ENCODE data around the gene SDCBP2. TPM values are rescaled to one million over a fixed set of nuclear protein-coding genes. Genes with fewer than 3 reads are reported as not detected.

The SDCBP2 gene
- polyA plus RNA-seq, 1 donor (not counting 4 experiments of a cell fraction or from before 2014, with no cell fraction given), result 36.0 TPM

DNA sequence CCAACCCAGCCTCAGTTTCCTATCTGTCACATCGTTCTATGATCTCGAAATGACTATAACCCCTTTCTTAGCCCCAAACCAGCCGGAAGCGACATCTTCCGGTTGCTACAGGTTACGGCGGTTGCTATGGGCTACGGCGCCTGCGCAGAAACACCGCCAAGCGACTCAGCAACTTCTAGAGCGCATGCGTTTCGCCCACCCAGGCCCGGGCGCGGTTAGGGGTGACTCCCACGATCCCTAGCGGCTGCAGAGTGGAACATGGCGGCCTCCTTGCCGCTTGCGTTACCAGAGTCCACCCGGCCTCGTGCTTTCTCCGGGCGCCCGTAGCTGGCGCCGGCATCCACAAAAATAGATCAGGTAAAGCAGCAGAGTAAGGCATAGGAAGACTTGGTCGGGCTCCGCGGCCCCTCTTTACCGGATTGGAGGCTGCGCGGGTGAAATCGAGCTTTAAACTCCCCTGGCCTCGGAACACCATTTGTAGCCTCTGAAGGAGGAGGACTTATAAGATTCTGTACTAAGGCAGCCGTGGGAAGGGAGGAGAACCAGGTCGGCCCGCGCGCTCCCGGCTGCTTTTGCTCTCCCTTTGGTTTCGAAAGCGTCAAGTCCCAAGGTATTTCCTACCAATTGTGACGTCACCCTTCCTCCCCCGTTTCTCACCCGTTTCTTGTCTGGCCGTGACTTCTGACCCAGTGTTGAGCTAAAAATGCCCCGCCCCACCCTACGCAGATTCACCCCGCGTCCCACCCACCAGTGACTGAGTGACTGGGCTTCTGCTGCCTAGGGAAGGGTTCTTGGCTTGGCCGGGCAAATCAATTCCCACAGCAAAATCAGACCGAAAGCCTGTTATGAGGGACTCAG, 3.5 kb downstream of the SDCBP2 start:
- TF ChIP-seq EZH2 (IDR thresholded peaks at IDR 0.05; ENCODE audit: low read length), result no peak
- no peak for TF ChIP-seq CTCF (optimal IDR thresholded peaks at IDR 0.05 in 1 of 3, IDR thresholded peaks at IDR 0.05 in 1 of 3, conservative IDR thresholded peaks at IDR 0.05 in 1 of 3; ENCODE audit: extremely low read depth in 1 of 3, insufficient read depth in 2 of 3, low read length in 3 of 3)
- Histone ChIP-seq H4K20me1 (ENCODE audit: control insufficient read depth, extremely low read depth, insufficient read depth, low read length) (no peaks in the 10 kb centered on the region), H3K9me3 (ENCODE audit: control insufficient read depth, low read depth, low read length) (no peaks in the 10 kb centered on the region), H3K79me2 (ENCODE audit: control insufficient read depth, insufficient read depth, low read length) (peaks cover 47% of the 10 kb centered on the region), H3K36me3 (ENCODE audit: control insufficient read depth in 2 of 2, extremely low read depth in 1 of 2, insufficient read depth in 2 of 2, low read length in 2 of 2) (no peaks in the 10 kb centered on the region), H3K4me3 (ENCODE audit: control insufficient read depth in 2 of 3, extremely low read depth in 1 of 3, insufficient read depth in 2 of 3, low read depth in 1 of 3, low read length in 3 of 3) (peak overlapping the region; percentile 65 to 92 (median 80)), H2AFZ (ENCODE audit: control insufficient read depth, low read length) (peak overlapping the region; percentile 68), H3K4me1 (ENCODE audit: control insufficient read depth, extremely low read depth, insufficient read depth, low read length) (peaks cover 65% of the 10 kb centered on the region), H3K9ac (ENCODE audit: control insufficient read depth, extremely low read depth, insufficient read depth, low read length) (peak overlapping the region; percentile 100), H3K27ac (ENCODE audit: control insufficient read depth, insufficient read depth, low read length) (peak overlapping the region; percentile 99), H3K27me3 (ENCODE audit: control insufficient read depth, extremely low read depth, insufficient read depth, low read length) (no peaks in the 10 kb centered on the region), H3K9me1 (ENCODE audit: control insufficient read depth, extremely low read depth, insufficient read depth, low read length) (peaks cover 2% of the 10 kb centered on the region), H3K4me2 (ENCODE audit: control insufficient read depth, extremely low read depth, insufficient read depth, low read depth, low read length) (peak overlapping the region; percentile 96)
- FAIRE-seq (peak; percentile 93), DNase-seq (ENCODE audit: low read depth, low spot score) (no peak)
- dilution Hi-C loops (cut with MboI; ENCODE audit: extremely low pct_ligation_motif_present, low sequenced_read_pairs), result no loop called here

DNA sequence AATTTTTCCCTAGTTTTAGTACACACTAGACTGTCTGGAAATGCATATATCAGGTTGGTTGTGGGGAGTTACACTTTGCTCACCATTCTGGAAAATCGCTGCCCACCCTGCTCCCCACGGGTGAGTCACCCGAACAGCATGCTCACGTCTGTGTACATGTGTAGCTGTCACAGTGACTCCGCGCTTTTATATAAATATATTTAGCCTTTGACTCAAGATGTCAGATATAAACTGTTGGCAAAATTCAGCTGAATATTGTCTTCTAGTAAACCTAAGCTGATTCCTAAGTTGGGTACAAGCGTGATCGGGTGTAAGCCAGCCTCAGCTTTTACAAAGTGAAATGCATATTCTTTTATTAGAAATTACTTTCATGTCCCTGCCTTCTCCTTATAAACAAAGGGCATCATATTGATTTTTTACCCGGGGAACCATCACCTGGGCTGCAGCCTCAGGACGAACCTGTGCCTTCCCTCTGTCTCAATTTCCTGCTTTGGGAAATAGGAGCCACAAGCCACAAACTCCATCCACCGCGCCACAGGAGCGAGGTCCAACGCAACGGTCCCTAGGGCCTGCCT, 4.3 kb downstream of the SDCBP2 start:
- Histone ChIP-seq H3K36me3 (ENCODE audit: control insufficient read depth in 2 of 2, extremely low read depth in 1 of 2, insufficient read depth in 2 of 2, low read length in 2 of 2) (peaks cover 0 to 1% of the 10 kb centered on the region in 2 experiments), H3K9ac (ENCODE audit: control insufficient read depth, extremely low read depth, insufficient read depth, low read length) (peak overlapping the region; percentile 100), H2AFZ (ENCODE audit: control insufficient read depth, low read length) (peak overlapping the region; percentile 68), H3K9me3 (ENCODE audit: control insufficient read depth, low read depth, low read length) (no peaks in the 10 kb centered on the region), H3K27me3 (ENCODE audit: control insufficient read depth, extremely low read depth, insufficient read depth, low read length) (no peaks in the 10 kb centered on the region), H3K79me2 (ENCODE audit: control insufficient read depth, insufficient read depth, low read length) (peaks cover 41% of the 10 kb centered on the region), H4K20me1 (ENCODE audit: control insufficient read depth, extremely low read depth, insufficient read depth, low read length) (no peaks in the 10 kb centered on the region), H3K9me1 (ENCODE audit: control insufficient read depth, extremely low read depth, insufficient read depth, low read length) (peaks cover 2% of the 10 kb centered on the region), H3K4me3 (ENCODE audit: control insufficient read depth in 2 of 3, extremely low read depth in 1 of 3, insufficient read depth in 2 of 3, low read depth in 1 of 3, low read length in 3 of 3) (peak overlapping the region; percentile 65 to 92 (median 80)), H3K27ac (ENCODE audit: control insufficient read depth, insufficient read depth, low read length) (peak overlapping the region; percentile 99), H3K4me2 (ENCODE audit: control insufficient read depth, extremely low read depth, insufficient read depth, low read depth, low read length) (peak overlapping the region; percentile 96), H3K4me1 (ENCODE audit: control insufficient read depth, extremely low read depth, insufficient read depth, low read length) (peaks cover 58% of the 10 kb centered on the region)
- DNase-seq (ENCODE audit: low read depth, low spot score) (no peak), FAIRE-seq (no peak)
- TF ChIP-seq CTCF (optimal IDR thresholded peaks at IDR 0.05 in 1 of 3, IDR thresholded peaks at IDR 0.05 in 1 of 3, conservative IDR thresholded peaks at IDR 0.05 in 1 of 3; ENCODE audit: extremely low read depth in 1 of 3, insufficient read depth in 2 of 3, low read length in 3 of 3) (no peak), EZH2 (IDR thresholded peaks at IDR 0.05; ENCODE audit: low read length) (no peak)
- dilution Hi-C loops (cut with MboI; ENCODE audit: extremely low pct_ligation_motif_present, low sequenced_read_pairs), result no loop called here

All from keratinocyte (primary cell).